Endothelial cell of umbilical vein (primary cell): ENCODE results near the gene ZNF365. TPM values are rescaled to one million over a fixed set of nuclear protein-coding genes. Genes with fewer than 3 reads are reported as not detected.
A peak's percentile ranks its signal among the peaks of the same experiment; 100 is the strongest.

ENCODE experiments used
- BruUV-seq: library from RNA; stranded (reverse); fragments of 400-500 nt; replicated peaks from 2 replicates; lab custom pipeline; 2021; lab: Mats Ljungman, UMichigan
- CTCF ChIA-PET: fragments of 300-600, 350-600 bp; sonication (Branson Sonifier 250); formaldehyde crosslinking; loops from one replicate; lab custom pipeline; 2021; ENCODE audit warnings: antibody characterized with exemption, inconsistent platforms; lab: Charles Lee
- POLR2A ChIA-PET: fragments of 300-600, 350-600 bp; sonication (Branson Sonifier 250); formaldehyde crosslinking; loops from one replicate; lab custom pipeline; 2021; ENCODE audit warnings: antibody characterized with exemption, inconsistent platforms; lab: Charles Lee
- DNase-seq: peaks from one replicate; pipeline ENCODE4 v3.0.0-alpha.2; 2011; ENCODE audit warnings: low read depth, low spot score
- FAIRE-seq: peaks from 2 replicates; lab custom pipeline; 2011; peaks lifted over from hg19 to GRCh38; lab: Jason Lieb, UNC
- H2AFZ ChIP-seq: 2 replicates; pipeline ENCODE4 v1.6.0; 2012; ENCODE audit warnings: low read depth, low read length, control low read depth, inconsistent platforms
- H3K27ac ChIP-seq: 2 replicates; pipeline ENCODE4 v1.5.1; 2011; ENCODE audit warnings: low read depth, mild to moderate bottlenecking, control low read depth, low read length, moderate library complexity; ENCODE audit not compliant: insufficient read depth
- H3K27me3 ChIP-seq, 2 experiments: 2 replicates each; pipeline versions ENCODE4 v1.6.0 to v1.6.1; 2011; ENCODE audit warnings: low read length in 2 of 2, mixed read lengths in 1 of 2; ENCODE audit not compliant: control insufficient read depth in 2 of 2, insufficient read depth in 2 of 2
- H3K36me3 ChIP-seq, 2 experiments: 2 replicates in 1 of 2; 3 replicates in 1 of 2; pipeline ENCODE4 v1.5.1; 2011; ENCODE audit warnings: low read length in 2 of 2, mild to moderate bottlenecking in 1 of 2, moderate library complexity in 1 of 2; ENCODE audit not compliant: control insufficient read depth in 2 of 2, insufficient read depth in 2 of 2; ENCODE audit errors: extremely low read depth in 1 of 2
- H3K4me1 ChIP-seq: 3 replicates; pipeline ENCODE4 v1.5.1; 2011; ENCODE audit warnings: mild to moderate bottlenecking, low read length; ENCODE audit not compliant: control insufficient read depth, insufficient read depth; ENCODE audit errors: extremely low read depth
- H3K4me2 ChIP-seq: 2 replicates; pipeline ENCODE4 v1.6.1; 2011; ENCODE audit warnings: low read length, control low read depth, mixed read lengths; ENCODE audit not compliant: insufficient read depth
- H3K4me3 ChIP-seq, 3 experiments: fragments of 200-600 bp in 1 of 3; sonication (generic), shearing (Covaris generic) in 1 of 3; replicated peaks in 1 of 3; 2 replicates each; pipeline ENCODE4 v1.5.1; 2011 to 2016; ENCODE audit warnings: control low read depth in 3 of 3, low read length in 3 of 3, mild to moderate bottlenecking in 2 of 3, inconsistent platforms in 1 of 3, low read depth in 1 of 3, moderate library complexity in 1 of 3; ENCODE audit not compliant: insufficient read depth in 1 of 3
- H3K79me2 ChIP-seq: 2 replicates; pipeline ENCODE4 v1.6.0; 2012; ENCODE audit warnings: low read length, inconsistent platforms; ENCODE audit not compliant: control insufficient read depth, insufficient read depth
- H3K9ac ChIP-seq: replicated peaks from 2 replicates; pipeline ENCODE3; 2011; ENCODE audit warnings: low read length, control low read depth; ENCODE audit not compliant: insufficient read depth; ENCODE audit errors: extremely low read depth
- H3K9me1 ChIP-seq: replicated peaks from 3 replicates; pipeline ENCODE4 v1.6.0; 2011; ENCODE audit warnings: mild to moderate bottlenecking, low read length; ENCODE audit not compliant: control insufficient read depth, insufficient read depth; ENCODE audit errors: extremely low read depth
- H3K9me3 ChIP-seq: replicated peaks from 2 replicates; pipeline ENCODE4 v1.5.1; 2012; ENCODE audit warnings: low read length, inconsistent platforms; ENCODE audit not compliant: control insufficient read depth, insufficient read depth
- H4K20me1 ChIP-seq: replicated peaks from 2 replicates; pipeline ENCODE3; 2011; ENCODE audit warnings: mild to moderate bottlenecking, low read length; ENCODE audit not compliant: control insufficient read depth, insufficient read depth; ENCODE audit errors: extremely low read depth
- CTCF ChIP-seq, 2 donors: IDR thresholded peaks; 1 replicate in 1 of 2; 2 replicates in 1 of 2; pipeline ENCODE4 v1.5.1; 2011; ENCODE audit warnings: low read length in 2 of 2, mild to moderate bottlenecking in 2 of 2, moderate library complexity in 2 of 2, control low read depth in 1 of 2, inconsistent platforms in 1 of 2, low read depth in 1 of 2; ENCODE audit not compliant: insufficient read depth in 1 of 2; ENCODE audit errors: extremely low read depth in 1 of 2
- FOS ChIP-seq: IDR thresholded peaks from 2 replicates; pipeline ENCODE4 v1.6.1; 2011; ENCODE audit warnings: mild to moderate bottlenecking, low read length, moderate library complexity, borderline replicate concordance; ENCODE audit not compliant: insufficient read depth
- GATA2 ChIP-seq: IDR thresholded peaks from 2 replicates; pipeline ENCODE4 v1.7.0; 2011; ENCODE audit warnings: low read depth, mild to moderate bottlenecking, moderate library complexity, mixed read lengths, low read length; ENCODE audit not compliant: insufficient read length, insufficient read depth
- POLR2A ChIP-seq: IDR thresholded peaks from 2 replicates; pipeline ENCODE4 v1.6.1; 2012; ENCODE audit warnings: low read depth, mild to moderate bottlenecking, control low read depth, low read length
- dilution Hi-C: fragments of 300-500 bp; cut with MboI; formaldehyde crosslinking; loops from one replicate; pipeline ENCODE4 v1.15.0; 2019; ENCODE audit warnings: low sequenced_read_pairs; ENCODE audit not compliant: extremely low pct_ligation_motif_present
- intact Hi-C: fragments of 100-400 bp; cut with micrococcal nuclease; formaldehyde crosslinking; loops from one replicate; pipeline ENCODE4 v1.10.0; 2022
- polyA plus RNA-seq, 4 experiments: library from polyadenylated mRNA; depleted of rRNA in 3 of 4; stranded (reverse) in 3 of 4; unstranded in 1 of 4; fragments of >200 nt; gene quantifications; 2 replicates each; pipeline versions ENCODE4 v1.2.1 to v1.2.3, GENCODE V29; 2011 to 2012; ENCODE audit warnings: missing spikeins in 1 of 4
- total RNA-seq: library from RNA; stranded (reverse); gene quantifications from 2 replicates; pipeline ENCODE4 v1.2.3, GENCODE V29; 2021

The ZNF365 gene
- total and polyA plus RNA-seq, 2 donors (not counting 3 experiments of a cell fraction or from before 2014, with no cell fraction given): 1.3 to 2.9 TPM

GRCh38 chr10:62437696-62438095 lies 63.5 kb downstream of the ZNF365 start:
- intact Hi-C loops (loop anchor here (1.0 to 10.0 kb wide), 7 partner anchors 115 to 1623 kb away; partner anchors contain the start of genes ARID5B and EGR2), dilution Hi-C loops (no loop called here)
- Histone ChIP-seq H2AFZ (no peak overlapping the region), H3K36me3 (no peaks in the 10 kb centered on the region), H4K20me1 (no peaks in the 10 kb centered on the region), H3K27me3 (no peaks in the 10 kb centered on the region), H3K79me2 (no peaks in the 10 kb centered on the region), H3K4me1 (peaks cover 14% of the 10 kb centered on the region), H3K9me3 (no peaks in the 10 kb centered on the region), H3K4me2 (no peak overlapping the region), H3K27ac (no peak overlapping the region), H3K9ac (no peak overlapping the region), H3K9me1 (no peaks in the 10 kb centered on the region), H3K4me3 (no peak overlapping the region)
- ChIA-PET CTCF (interaction anchor here (0.5 to 3.8 kb wide), 25 partner anchors 8 to 720 kb away, joined by 3 to 26 read pairs (median 4); partner anchors contain the start of gene NRBF2), POLR2A (no interaction called here)
- TF ChIP-seq FOS (no peak), CTCF (IDR thresholded peaks at IDR 0.05; ENCODE audit: extremely low read depth in 1 of 2, insufficient read depth in 1 of 2, low read depth in 1 of 2, low read length in 2 of 2) (peak; percentile 54 to 58)
- FAIRE-seq (peak; percentile 78), DNase-seq (peak; percentile 73)
- BruUV-seq: no TSS peak

GRCh38 chr10:62442006-62442405 lies 67.8 kb downstream of the ZNF365 start:
- Histone ChIP-seq H4K20me1 (no peaks in the 10 kb centered on the region), H3K9ac (no peak overlapping the region), H3K4me3 (no peak overlapping the region), H3K27me3 (no peaks in the 10 kb centered on the region), H3K4me2 (no peak overlapping the region), H3K27ac (no peak overlapping the region), H3K9me1 (no peaks in the 10 kb centered on the region), H2AFZ (no peak overlapping the region), H3K4me1 (peaks cover 15% of the 10 kb centered on the region), H3K79me2 (no peaks in the 10 kb centered on the region), H3K9me3 (no peaks in the 10 kb centered on the region), H3K36me3 (no peaks in the 10 kb centered on the region)
- TF ChIP-seq CTCF (IDR thresholded peaks at IDR 0.05; ENCODE audit: extremely low read depth in 1 of 2, insufficient read depth in 1 of 2, low read depth in 1 of 2, low read length in 2 of 2) (no peak), POLR2A (no peak), GATA2 (no peak)
- intact Hi-C loops: no loop called here
- no TSS peak for BruUV-seq
- ChIA-PET POLR2A (no interaction called here), CTCF (interaction anchor here (1.6 kb wide), 1 partner anchor 15 kb away, joined by 5 read pairs; no protein-coding TSS in a partner anchor)
- dilution Hi-C loops: no loop called here
- FAIRE-seq (no peak), DNase-seq (no peak)
